ENCODE data around the gene EXOSC7.
"Not testable (repeated sequence)": the region's sequence is repeated elsewhere in the genome, so short reads cannot be mapped to it uniquely, and the experiment has no call there.

The EXOSC7 gene

GRCh38 chr3:45026038-45026437 is 50.0 kb downstream of the EXOSC7 start, which contains the start of gene CLEC3B:
Gene CLEC3B (plus strand): TSS chr3:45026303. CDS start chr3:45026363, 60 bp downstream.
- no peak for DNase-seq

- no peak for DNase-seq
These were observed 50.9 kb downstream of the EXOSC7 start for GRCh38 chr3:45026957-45027356.

GRCh38 chr3:45027441-45027840 is 51.4 kb downstream of the EXOSC7 start:
- DNase-seq: no peak

GRCh38 chr3:45029216-45029615 is 53.2 kb downstream of the EXOSC7 start:
- no peak for DNase-seq

GRCh38 chr3:45029661-45030060 is 53.6 kb downstream of the EXOSC7 start:
- no peak for DNase-seq

- DNase-seq: no peak
These were observed 55.5 kb downstream of the EXOSC7 start for GRCh38 chr3:45031531-45031930.

- DNase-seq: no peak
These were observed 56.1 kb downstream of the EXOSC7 start for GRCh38 chr3:45032113-45032512.

- no peak for DNase-seq
These were observed 57.7 kb downstream of the EXOSC7 start for GRCh38 chr3:45033791-45034190.

- no peak for DNase-seq
These were observed 58.7 kb downstream of the EXOSC7 start for GRCh38 chr3:45034612-45035252.

GRCh38 chr3:45035441-45036301 is 59.6 kb downstream of the EXOSC7 start:
- DNase-seq: no peak

GRCh38 chr3:45037720-45038455 is 61.8 kb downstream of the EXOSC7 start:
- peak; percentile 69 for DNase-seq

- no peak for DNase-seq
These were observed 65.6 kb downstream of the EXOSC7 start for GRCh38 chr3:45041666-45042065.

GRCh38 chr3:45042162-45042561 is 66.1 kb downstream of the EXOSC7 start:
- DNase-seq: no peak

- no peak for DNase-seq
These were observed 67.8 kb downstream of the EXOSC7 start for GRCh38 chr3:45043728-45044299.

- no peak for DNase-seq
These were observed 72.2 kb downstream of the EXOSC7 start for GRCh38 chr3:45048244-45048643.

GRCh38 chr3:45049807-45050206 is 73.8 kb downstream of the EXOSC7 start:
- DNase-seq: no peak

GRCh38 chr3:45051685-45052084 is 75.6 kb downstream of the EXOSC7 start:
- DNase-seq: no peak

GRCh38 chr3:45053805-45054195 is 77.8 kb downstream of the EXOSC7 start:
- DNase-seq: not testable (repeated sequence)

- no peak for DNase-seq
These were observed 78.3 kb downstream of the EXOSC7 start for GRCh38 chr3:45054196-45054857.

GRCh38 chr3:45055032-45055410 is 79.0 kb downstream of the EXOSC7 start:
- no peak for DNase-seq

GRCh38 chr3:45055411-45056143 is 79.5 kb downstream of the EXOSC7 start:
- no peak for DNase-seq

Data from NCI-H446 treated with DMSO at 0.1 percent for 48 hours (cell line).